HG02798 (cell line): ENCODE data around the gene ABHD11.
"Not testable (repeated sequence)": the region's sequence is repeated elsewhere in the genome, so short reads cannot be mapped to it uniquely, and the experiment has no call there.

Source experiments
- ATAC-seq: cut with Tn5 transposase; IDR thresholded peaks from one replicate; pipeline ENCODE4 v1.9.1; 2021; ENCODE audit warnings: mild to moderate bottlenecking; ENCODE audit not compliant: unreplicated experiment, poor library complexity

ABHD11 gene

GRCh38 chr7:73722182-73722581 lies 16.4 kb downstream of the ABHD11 start:
- not testable (repeated sequence) for ATAC-seq

- no peak for ATAC-seq
Observed at GRCh38 chr7:73721377-73721817, 17.2 kb downstream of the ABHD11 start.

GRCh38 chr7:73720443-73720842 lies 18.2 kb downstream of the ABHD11 start:
- not testable (repeated sequence) for ATAC-seq

- no peak for ATAC-seq
Observed at GRCh38 chr7:73719806-73720169, 18.8 kb downstream of the ABHD11 start.

- peak; percentile 82 for ATAC-seq
Observed at GRCh38 chr7:73718905-73719805, 19.4 kb downstream of the ABHD11 start, which contains the start of gene STX1A. STX1A (minus strand) TSS chr7:73719669; CDS start chr7:73719631, 38 bp downstream.

GRCh38 chr7:73718438-73718881 lies 20.1 kb downstream of the ABHD11 start:
- no peak for ATAC-seq

GRCh38 chr7:73717991-73718405 lies 20.6 kb downstream of the ABHD11 start:
- ATAC-seq: no peak

GRCh38 chr7:73717025-73717807 lies 21.4 kb downstream of the ABHD11 start:
- no peak for ATAC-seq

- no peak for ATAC-seq
Observed at GRCh38 chr7:73716318-73716890, 22.2 kb downstream of the ABHD11 start.

- no peak for ATAC-seq
Observed at GRCh38 chr7:73715648-73716317, 22.8 kb downstream of the ABHD11 start.

- ATAC-seq: not testable (repeated sequence)
Observed at GRCh38 chr7:73713319-73713718, 25.3 kb downstream of the ABHD11 start.

- ATAC-seq: no peak
Observed at GRCh38 chr7:73712773-73713172, 25.8 kb downstream of the ABHD11 start.

- no peak for ATAC-seq
Observed at GRCh38 chr7:73708961-73709549, 29.5 kb downstream of the ABHD11 start.

GRCh38 chr7:73707045-73707631 lies 31.5 kb downstream of the ABHD11 start:
- no peak for ATAC-seq

- no peak for ATAC-seq
Observed at GRCh38 chr7:73706126-73707044, 32.2 kb downstream of the ABHD11 start.

- ATAC-seq: no peak
Observed at GRCh38 chr7:73705551-73705920, 33.1 kb downstream of the ABHD11 start.

- ATAC-seq: no peak
Observed at GRCh38 chr7:73704640-73705550, 33.7 kb downstream of the ABHD11 start.
